ENCODE results near the gene BACE1-AS. TPM values are rescaled to one million over a fixed set of nuclear protein-coding genes. Genes with fewer than 3 reads are reported as not detected.
"Not testable (repeated sequence)": the region's sequence is repeated elsewhere in the genome, so short reads cannot be mapped to it uniquely, and the experiment has no call there.

BACE1-AS gene
- total RNA-seq (2014; rRNA removed; shearing (Covaris generic)): 0.98 and 4.2 TPM in 2 replicates

GRCh38 chr11:117290809-117291396 lies at the start of gene BACE1-AS:
Gene BACE1-AS (plus strand): TSS chr11:117291346.
- in situ Hi-C loops (cut with HindIII; ENCODE audit: low sequenced_read_pairs): no loop called here
- DNase-seq (ENCODE audit: low spot score): peak; percentile 57

- DNase-seq (ENCODE audit: low spot score): no peak
- in situ Hi-C loops (cut with HindIII; ENCODE audit: low sequenced_read_pairs): no loop called here
Observed at GRCh38 chr11:117248341-117248740, 42.8 kb upstream of the BACE1-AS start.

- no peak for DNase-seq (ENCODE audit: low spot score)
- in situ Hi-C loops (cut with HindIII; ENCODE audit: low sequenced_read_pairs): no loop called here
Observed at GRCh38 chr11:117249571-117249970, 41.6 kb upstream of the BACE1-AS start.

GRCh38 chr11:117251506-117251905 lies 39.6 kb upstream of the BACE1-AS start:
- DNase-seq (ENCODE audit: low spot score): no peak
- in situ Hi-C loops (cut with HindIII; ENCODE audit: low sequenced_read_pairs): no loop called here

- in situ Hi-C loops (cut with HindIII; ENCODE audit: low sequenced_read_pairs): no loop called here
- DNase-seq (ENCODE audit: low spot score): no peak
Observed at GRCh38 chr11:117255966-117256365, 35.2 kb upstream of the BACE1-AS start.

- in situ Hi-C loops (cut with HindIII; ENCODE audit: low sequenced_read_pairs): no loop called here
- no peak for DNase-seq (ENCODE audit: low spot score)
Observed at GRCh38 chr11:117256573-117256972, 34.6 kb upstream of the BACE1-AS start.

GRCh38 chr11:117258576-117258975 lies 32.6 kb upstream of the BACE1-AS start:
- in situ Hi-C loops (cut with HindIII; ENCODE audit: low sequenced_read_pairs): no loop called here
- no peak for DNase-seq (ENCODE audit: low spot score)

- in situ Hi-C loops (cut with HindIII; ENCODE audit: low sequenced_read_pairs): no loop called here
Observed at GRCh38 chr11:117259417-117259816, 31.7 kb upstream of the BACE1-AS start.

GRCh38 chr11:117264624-117265323 lies 26.4 kb upstream of the BACE1-AS start:
- in situ Hi-C loops (cut with HindIII; ENCODE audit: low sequenced_read_pairs); DNase-seq (ENCODE audit: low spot score): not testable (repeated sequence)

More at GRCh38 chr11:117259417-117259816, 31.7 kb upstream of the BACE1-AS start:
- no peak for DNase-seq (ENCODE audit: low spot score)

- in situ Hi-C loops (cut with HindIII; ENCODE audit: low sequenced_read_pairs): no loop called here
- DNase-seq (ENCODE audit: low spot score): no peak
Observed at GRCh38 chr11:117265745-117266144, 25.4 kb upstream of the BACE1-AS start.

GRCh38 chr11:117269856-117270255 lies 21.3 kb upstream of the BACE1-AS start:
- no peak for DNase-seq (ENCODE audit: low spot score)
- in situ Hi-C loops (cut with HindIII; ENCODE audit: low sequenced_read_pairs): no loop called here

GRCh38 chr11:117271208-117271607 lies 19.9 kb upstream of the BACE1-AS start:
- no peak for DNase-seq (ENCODE audit: low spot score)
- in situ Hi-C loops (cut with HindIII; ENCODE audit: low sequenced_read_pairs): no loop called here

- DNase-seq (ENCODE audit: low spot score); in situ Hi-C loops (cut with HindIII; ENCODE audit: low sequenced_read_pairs): not testable (repeated sequence)
Observed at GRCh38 chr11:117272175-117272574, 19.0 kb upstream of the BACE1-AS start.

- in situ Hi-C loops (cut with HindIII; ENCODE audit: low sequenced_read_pairs): no loop called here
- no peak for DNase-seq (ENCODE audit: low spot score)
Observed at GRCh38 chr11:117273550-117274289, 17.4 kb upstream of the BACE1-AS start.

- DNase-seq (ENCODE audit: low spot score): no peak
- in situ Hi-C loops (cut with HindIII; ENCODE audit: low sequenced_read_pairs): no loop called here
Observed at GRCh38 chr11:117278347-117278746, 12.8 kb upstream of the BACE1-AS start.

- DNase-seq (ENCODE audit: low spot score): no peak
- in situ Hi-C loops (cut with HindIII; ENCODE audit: low sequenced_read_pairs): no loop called here
Observed at GRCh38 chr11:117279711-117280376, 11.3 kb upstream of the BACE1-AS start.

GRCh38 chr11:117281159-117281558 lies 10.0 kb upstream of the BACE1-AS start:
- in situ Hi-C loops (cut with HindIII; ENCODE audit: low sequenced_read_pairs): no loop called here
- DNase-seq (ENCODE audit: low spot score): no peak

- in situ Hi-C loops (cut with HindIII; ENCODE audit: low sequenced_read_pairs): no loop called here
- no peak for DNase-seq (ENCODE audit: low spot score)
Observed at GRCh38 chr11:117281869-117282268, 9.3 kb upstream of the BACE1-AS start.

GRCh38 chr11:117282956-117283355 lies 8.2 kb upstream of the BACE1-AS start:
- in situ Hi-C loops (cut with HindIII; ENCODE audit: low sequenced_read_pairs): no loop called here
- DNase-seq (ENCODE audit: low spot score): no peak

- in situ Hi-C loops (cut with HindIII; ENCODE audit: low sequenced_read_pairs): no loop called here
- DNase-seq (ENCODE audit: low spot score): no peak
Observed at GRCh38 chr11:117284053-117284452, 7.1 kb upstream of the BACE1-AS start.
